Femur (tissue), 1 donor: ENCODE data around the gene MIPOL1.
"Not testable (repeated sequence)": the region's sequence is repeated elsewhere in the genome, so short reads cannot be mapped to it uniquely, and the experiment has no call there.

Experiments
- DNase-seq: peaks from one replicate; pipeline ENCODE4 v3.0.0-alpha.2; 2017

MIPOL1 gene

GRCh38 chr14:37236044-37236443, 38.3 kb downstream of the MIPOL1 start:
- not testable (repeated sequence) for DNase-seq

GRCh38 chr14:37237094-37237493, 39.4 kb downstream of the MIPOL1 start:
- no peak for DNase-seq

GRCh38 chr14:37237735-37238200, 40.0 kb downstream of the MIPOL1 start:
- no peak for DNase-seq

GRCh38 chr14:37241198-37241597, 43.5 kb downstream of the MIPOL1 start:
- DNase-seq = no peak

GRCh38 chr14:37246427-37246829, 48.7 kb downstream of the MIPOL1 start:
- no peak for DNase-seq

GRCh38 chr14:37247791-37248461, 50.2 kb downstream of the MIPOL1 start:
- no peak for DNase-seq

GRCh38 chr14:37251775-37252174, 54.0 kb downstream of the MIPOL1 start:
- no peak for DNase-seq

- no peak for DNase-seq
Measured at GRCh38 chr14:37252434-37252833, 54.7 kb downstream of the MIPOL1 start.

GRCh38 chr14:37253905-37254304, 56.2 kb downstream of the MIPOL1 start:
- DNase-seq = no peak

GRCh38 chr14:37254411-37254947, 56.7 kb downstream of the MIPOL1 start:
- DNase-seq = no peak

GRCh38 chr14:37257501-37258070, 59.8 kb downstream of the MIPOL1 start:
- DNase-seq = no peak

- no peak for DNase-seq
Measured at GRCh38 chr14:37262649-37263048, 64.9 kb downstream of the MIPOL1 start.

GRCh38 chr14:37263656-37264236, 66.0 kb downstream of the MIPOL1 start:
- no peak for DNase-seq

GRCh38 chr14:37268788-37269187, 71.1 kb downstream of the MIPOL1 start:
- DNase-seq = no peak

GRCh38 chr14:37270629-37271028, 72.9 kb downstream of the MIPOL1 start:
- DNase-seq = no peak

- DNase-seq = no peak
Measured at GRCh38 chr14:37272569-37272968, 74.8 kb downstream of the MIPOL1 start.

GRCh38 chr14:37274652-37275051, 76.9 kb downstream of the MIPOL1 start:
- no peak for DNase-seq

GRCh38 chr14:37275963-37276362, 78.2 kb downstream of the MIPOL1 start:
- DNase-seq = no peak

GRCh38 chr14:37278636-37279538, 81.2 kb downstream of the MIPOL1 start:
- no peak for DNase-seq

- DNase-seq = no peak
Measured at GRCh38 chr14:37279818-37280217, 82.1 kb downstream of the MIPOL1 start.

- no peak for DNase-seq
Measured at GRCh38 chr14:37284760-37285159, 87.0 kb downstream of the MIPOL1 start.

GRCh38 chr14:37285220-37285619, 87.5 kb downstream of the MIPOL1 start:
- DNase-seq = no peak

- DNase-seq = no peak
Measured at GRCh38 chr14:37289688-37290087, 92.0 kb downstream of the MIPOL1 start.
